Measurements from ENCODE around the gene SPAG9.

Gene SPAG9

DNA sequence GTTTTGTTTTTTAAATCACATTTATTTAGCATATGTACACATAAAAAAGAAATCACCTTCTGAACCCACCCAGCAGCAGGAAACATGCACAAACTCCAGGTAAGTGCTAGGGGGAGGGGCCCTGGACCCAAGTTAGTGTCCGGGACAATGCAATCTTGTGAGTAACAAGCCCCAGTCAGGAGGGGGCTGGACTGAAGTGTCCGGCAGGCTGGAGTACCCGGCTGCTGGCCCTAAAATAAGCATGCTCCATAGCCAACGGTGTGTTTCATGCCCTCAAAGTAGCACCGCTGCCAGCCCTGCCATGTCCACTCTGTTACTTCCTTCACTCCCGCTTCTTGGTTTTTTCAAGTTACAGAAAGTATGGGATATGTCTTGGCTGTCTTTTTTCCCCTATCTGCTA, 102.1 kb downstream of the SPAG9 start:
- H3K36me3 ChIP-seq (ENCODE audit: insufficient read depth, low read length) = peaks cover 67% of the 10 kb centered on the region
- no peaks in the 10 kb centered on the region for H4K20me1 ChIP-seq (ENCODE audit: insufficient read depth, low read length)
- H2AFZ ChIP-seq (ENCODE audit: low read depth, low read length) = no peak overlapping the region
- no peak for DNase-seq
- no peaks in the 10 kb centered on the region for H3K4me1 ChIP-seq (ENCODE audit: insufficient read depth, low read length)
- H3K27me3 ChIP-seq (ENCODE audit: insufficient read depth, low read length, poor library complexity) = no peaks in the 10 kb centered on the region
- no peaks in the 10 kb centered on the region for H3K79me2 ChIP-seq (ENCODE audit: insufficient read depth, low read length)
- H3K4me2 ChIP-seq (ENCODE audit: insufficient read depth, low read length) = no peak overlapping the region
- no peak for ATAC-seq (ENCODE audit: insufficient read depth, low read depth)
- H3K9ac ChIP-seq (ENCODE audit: low read depth, low read length) = no peak overlapping the region
- no peak for TF ChIP-seq EZH2 (IDR thresholded peaks at IDR 0.05; ENCODE audit: borderline replicate concordance, low read depth, low read length, severe bottlenecking)
- TF ChIP-seq, protein P1, sequence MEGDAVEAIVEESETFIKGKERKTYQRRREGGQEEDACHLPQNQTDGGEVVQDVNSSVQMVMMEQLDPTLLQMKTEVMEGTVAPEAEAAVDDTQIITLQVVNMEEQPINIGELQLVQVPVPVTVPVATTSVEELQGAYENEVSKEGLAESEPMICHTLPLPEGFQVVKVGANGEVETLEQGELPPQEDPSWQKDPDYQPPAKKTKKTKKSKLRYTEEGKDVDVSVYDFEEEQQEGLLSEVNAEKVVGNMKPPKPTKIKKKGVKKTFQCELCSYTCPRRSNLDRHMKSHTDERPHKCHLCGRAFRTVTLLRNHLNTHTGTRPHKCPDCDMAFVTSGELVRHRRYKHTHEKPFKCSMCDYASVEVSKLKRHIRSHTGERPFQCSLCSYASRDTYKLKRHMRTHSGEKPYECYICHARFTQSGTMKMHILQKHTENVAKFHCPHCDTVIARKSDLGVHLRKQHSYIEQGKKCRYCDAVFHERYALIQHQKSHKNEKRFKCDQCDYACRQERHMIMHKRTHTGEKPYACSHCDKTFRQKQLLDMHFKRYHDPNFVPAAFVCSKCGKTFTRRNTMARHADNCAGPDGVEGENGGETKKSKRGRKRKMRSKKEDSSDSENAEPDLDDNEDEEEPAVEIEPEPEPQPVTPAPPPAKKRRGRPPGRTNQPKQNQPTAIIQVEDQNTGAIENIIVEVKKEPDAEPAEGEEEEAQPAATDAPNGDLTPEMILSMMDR (IDR thresholded peaks at IDR 0.05; ENCODE audit: borderline replicate concordance, extremely low read depth, low read length, poor library complexity, severe bottlenecking) = no peak
- H3K9me3 ChIP-seq (ENCODE audit: insufficient read depth, low read length, severe bottlenecking) = no peaks in the 10 kb centered on the region
- no peak overlapping the region for H3K27ac ChIP-seq (ENCODE audit: low read length)
- H3K4me3 ChIP-seq (ENCODE audit: low read depth in 1 of 2, low read length in 2 of 2) = no peak overlapping the region

DNA sequence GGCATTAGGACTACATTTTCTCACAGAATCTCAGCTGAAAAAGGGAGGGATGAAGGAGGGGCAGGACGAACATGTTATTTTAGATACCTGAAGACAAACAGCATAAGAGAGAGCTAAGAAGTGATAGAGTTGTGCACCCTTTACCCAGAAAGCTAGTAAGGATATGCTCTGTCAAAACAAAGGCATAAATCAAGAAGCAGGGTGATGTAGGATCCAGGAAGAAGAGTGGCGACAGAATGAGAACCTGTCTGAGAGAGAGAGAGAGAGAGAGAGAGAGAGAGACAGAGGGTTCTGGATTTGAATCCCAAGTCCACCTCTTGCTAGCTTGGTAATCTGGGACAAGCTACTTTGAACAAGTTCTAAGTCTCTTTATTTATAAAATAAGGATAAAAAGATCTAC, 103.4 kb downstream of the SPAG9 start:
- no peak overlapping the region for H3K27ac ChIP-seq (ENCODE audit: low read length)
- peaks cover 75% of the 10 kb centered on the region for H3K36me3 ChIP-seq (ENCODE audit: insufficient read depth, low read length)
- no peak overlapping the region for H3K4me3 ChIP-seq (ENCODE audit: low read depth in 1 of 2, low read length in 2 of 2)
- no peak for DNase-seq
- ATAC-seq (ENCODE audit: insufficient read depth, low read depth) = no peak
- H3K4me1 ChIP-seq (ENCODE audit: insufficient read depth, low read length) = no peaks in the 10 kb centered on the region
- no peak overlapping the region for H3K4me2 ChIP-seq (ENCODE audit: insufficient read depth, low read length)
- no peak overlapping the region for H3K9ac ChIP-seq (ENCODE audit: low read depth, low read length)
- no peak for TF ChIP-seq EZH2 (IDR thresholded peaks at IDR 0.05; ENCODE audit: borderline replicate concordance, low read depth, low read length, severe bottlenecking)
- TF ChIP-seq, protein P1 (IDR thresholded peaks at IDR 0.05; ENCODE audit: borderline replicate concordance, extremely low read depth, low read length, poor library complexity, severe bottlenecking) = no peak
- no peak overlapping the region for H2AFZ ChIP-seq (ENCODE audit: low read depth, low read length)
- H3K9me3 ChIP-seq (ENCODE audit: insufficient read depth, low read length, severe bottlenecking) = no peaks in the 10 kb centered on the region
- no peaks in the 10 kb centered on the region for H3K27me3 ChIP-seq (ENCODE audit: insufficient read depth, low read length, poor library complexity)
- no peaks in the 10 kb centered on the region for H3K79me2 ChIP-seq (ENCODE audit: insufficient read depth, low read length)
- no peaks in the 10 kb centered on the region for H4K20me1 ChIP-seq (ENCODE audit: insufficient read depth, low read length)

DNA sequence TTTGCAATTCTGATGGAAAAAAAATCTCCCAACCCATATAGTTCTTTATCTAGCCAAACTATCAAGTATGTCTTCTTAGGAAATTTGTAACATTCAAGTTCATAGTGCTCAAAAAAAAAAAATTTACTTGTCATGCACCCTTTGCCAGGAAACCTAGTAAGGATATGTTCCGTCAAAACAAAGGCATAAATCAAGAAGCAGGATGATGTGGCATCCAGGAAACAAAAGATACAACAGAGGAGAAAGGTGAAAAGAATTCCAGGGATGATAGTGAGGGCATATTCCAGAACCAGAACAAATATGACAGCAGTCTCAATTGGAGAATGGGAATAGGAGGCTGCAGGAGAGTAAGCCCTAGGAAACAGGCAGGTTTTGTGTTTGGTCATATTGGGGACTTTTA, 104.6 kb downstream of the SPAG9 start:
- no peak overlapping the region for H3K4me3 ChIP-seq (ENCODE audit: low read depth in 1 of 2, low read length in 2 of 2)
- TF ChIP-seq EZH2 (IDR thresholded peaks at IDR 0.05; ENCODE audit: borderline replicate concordance, low read depth, low read length, severe bottlenecking) = no peak
- TF ChIP-seq, protein P1 (IDR thresholded peaks at IDR 0.05; ENCODE audit: borderline replicate concordance, extremely low read depth, low read length, poor library complexity, severe bottlenecking) = no peak
- no peak overlapping the region for H3K9ac ChIP-seq (ENCODE audit: low read depth, low read length)
- no peaks in the 10 kb centered on the region for H3K4me1 ChIP-seq (ENCODE audit: insufficient read depth, low read length)
- no peaks in the 10 kb centered on the region for H3K27me3 ChIP-seq (ENCODE audit: insufficient read depth, low read length, poor library complexity)
- no peak overlapping the region for H3K4me2 ChIP-seq (ENCODE audit: insufficient read depth, low read length)
- no peak overlapping the region for H3K27ac ChIP-seq (ENCODE audit: low read length)
- H3K79me2 ChIP-seq (ENCODE audit: insufficient read depth, low read length) = no peaks in the 10 kb centered on the region
- no peak for DNase-seq
- no peak for ATAC-seq (ENCODE audit: insufficient read depth, low read depth)
- no peaks in the 10 kb centered on the region for H3K9me3 ChIP-seq (ENCODE audit: insufficient read depth, low read length, severe bottlenecking)
- no peak overlapping the region for H2AFZ ChIP-seq (ENCODE audit: low read depth, low read length)
- H4K20me1 ChIP-seq (ENCODE audit: insufficient read depth, low read length) = no peaks in the 10 kb centered on the region
- H3K36me3 ChIP-seq (ENCODE audit: insufficient read depth, low read length) = peaks cover 75% of the 10 kb centered on the region

DNA sequence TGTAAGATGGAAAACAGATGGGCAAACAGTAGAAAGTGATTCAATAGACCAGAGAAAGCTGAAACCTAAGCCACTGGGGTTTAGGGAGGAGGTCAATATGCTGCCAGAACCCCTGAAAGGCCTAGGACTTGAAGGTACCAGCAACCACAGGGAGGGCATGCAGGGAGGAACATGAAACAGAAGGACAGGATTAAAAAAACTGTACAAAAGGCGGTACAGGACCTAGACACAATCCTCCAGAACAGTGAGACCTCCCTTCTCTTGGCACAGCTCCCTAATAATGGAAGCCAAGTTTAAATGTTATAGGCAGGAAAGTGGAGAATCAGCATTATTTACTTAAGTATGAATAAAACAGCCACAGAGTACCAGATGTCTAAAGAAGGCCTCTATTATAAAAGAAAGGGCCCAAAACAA, 105.5 kb downstream of the SPAG9 start:
- H4K20me1 ChIP-seq (ENCODE audit: insufficient read depth, low read length) = no peaks in the 10 kb centered on the region
- no peak for DNase-seq
- no peaks in the 10 kb centered on the region for H3K79me2 ChIP-seq (ENCODE audit: insufficient read depth, low read length)
- H3K4me1 ChIP-seq (ENCODE audit: insufficient read depth, low read length) = no peaks in the 10 kb centered on the region
- no peak overlapping the region for H3K9ac ChIP-seq (ENCODE audit: low read depth, low read length)
- H3K4me3 ChIP-seq (ENCODE audit: low read depth in 1 of 2, low read length in 2 of 2) = no peak overlapping the region
- H3K27ac ChIP-seq (ENCODE audit: low read length) = no peak overlapping the region
- H3K27me3 ChIP-seq (ENCODE audit: insufficient read depth, low read length, poor library complexity) = no peaks in the 10 kb centered on the region
- TF ChIP-seq, protein P1 (IDR thresholded peaks at IDR 0.05; ENCODE audit: borderline replicate concordance, extremely low read depth, low read length, poor library complexity, severe bottlenecking) = no peak
- no peak for TF ChIP-seq EZH2 (IDR thresholded peaks at IDR 0.05; ENCODE audit: borderline replicate concordance, low read depth, low read length, severe bottlenecking)
- H3K36me3 ChIP-seq (ENCODE audit: insufficient read depth, low read length) = peaks cover 66% of the 10 kb centered on the region
- no peak overlapping the region for H2AFZ ChIP-seq (ENCODE audit: low read depth, low read length)
- H3K4me2 ChIP-seq (ENCODE audit: insufficient read depth, low read length) = no peak overlapping the region
- no peak for ATAC-seq (ENCODE audit: insufficient read depth, low read depth)
- no peaks in the 10 kb centered on the region for H3K9me3 ChIP-seq (ENCODE audit: insufficient read depth, low read length, severe bottlenecking)

All from DND-41 (cell line).